Measurements from ENCODE around the gene ABHD3.

GRCh38 chr18:21669736-21670285 lies 34.8 kb downstream of the ABHD3 start:
- TF ChIP-seq POLR2A (IDR thresholded peaks at IDR 0.05) (no peak), POLR2AphosphoS5 (IDR thresholded peaks at IDR 0.05) (peak in 1 of 3 donors; percentile 19), CTCF (IDR thresholded peaks at IDR 0.05) (no peak), EP300 (IDR thresholded peaks at IDR 0.05) (no peak)
